Measurements from ENCODE around the gene RFX8.

The RFX8 gene

GRCh38 chr2:101435001-101435862 is 39.7 kb downstream of the RFX8 start:
- H3K4me2 ChIP-seq (ENCODE audit: low read depth, low read length), result no peak overlapping the region
- no peaks in the 10 kb centered on the region for H3K27me3 ChIP-seq (replicated peaks; ENCODE audit: insufficient read depth, low read length)
- no peaks in the 10 kb centered on the region for H3K4me1 ChIP-seq (ENCODE audit: low read length)
- no peak overlapping the region for H2AFZ ChIP-seq (ENCODE audit: low read length)
- H3K9ac ChIP-seq (ENCODE audit: low read length), result no peak overlapping the region
- H4K20me1 ChIP-seq (ENCODE audit: insufficient read depth, low read length), result no peaks in the 10 kb centered on the region
- H3K9me3 ChIP-seq (replicated peaks; ENCODE audit: insufficient read depth, low read length), result no peaks in the 10 kb centered on the region
- H3K27ac ChIP-seq (ENCODE audit: low read length), result no peak overlapping the region
- no peaks in the 10 kb centered on the region for H3K36me3 ChIP-seq (replicated peaks; ENCODE audit: insufficient read depth, low read length)
- H3K9me2 ChIP-seq (replicated peaks; ENCODE audit: insufficient read depth, low read length), result no peaks in the 10 kb centered on the region
- TF ChIP-seq, protein P1, sequence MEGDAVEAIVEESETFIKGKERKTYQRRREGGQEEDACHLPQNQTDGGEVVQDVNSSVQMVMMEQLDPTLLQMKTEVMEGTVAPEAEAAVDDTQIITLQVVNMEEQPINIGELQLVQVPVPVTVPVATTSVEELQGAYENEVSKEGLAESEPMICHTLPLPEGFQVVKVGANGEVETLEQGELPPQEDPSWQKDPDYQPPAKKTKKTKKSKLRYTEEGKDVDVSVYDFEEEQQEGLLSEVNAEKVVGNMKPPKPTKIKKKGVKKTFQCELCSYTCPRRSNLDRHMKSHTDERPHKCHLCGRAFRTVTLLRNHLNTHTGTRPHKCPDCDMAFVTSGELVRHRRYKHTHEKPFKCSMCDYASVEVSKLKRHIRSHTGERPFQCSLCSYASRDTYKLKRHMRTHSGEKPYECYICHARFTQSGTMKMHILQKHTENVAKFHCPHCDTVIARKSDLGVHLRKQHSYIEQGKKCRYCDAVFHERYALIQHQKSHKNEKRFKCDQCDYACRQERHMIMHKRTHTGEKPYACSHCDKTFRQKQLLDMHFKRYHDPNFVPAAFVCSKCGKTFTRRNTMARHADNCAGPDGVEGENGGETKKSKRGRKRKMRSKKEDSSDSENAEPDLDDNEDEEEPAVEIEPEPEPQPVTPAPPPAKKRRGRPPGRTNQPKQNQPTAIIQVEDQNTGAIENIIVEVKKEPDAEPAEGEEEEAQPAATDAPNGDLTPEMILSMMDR (IDR thresholded peaks at IDR 0.05; ENCODE audit: low read length), result no peak
- no peak for TF ChIP-seq EZH2phosphoT487 (IDR thresholded peaks at IDR 0.05; ENCODE audit: low read length)
- no peak for TF ChIP-seq EZH2 (optimal IDR thresholded peaks at IDR 0.05; ENCODE audit: low read depth, low read length)
- no peak overlapping the region for H3K4me3 ChIP-seq (ENCODE audit: low read length)
- DNase-seq, result no peak
- no peaks in the 10 kb centered on the region for H3K79me2 ChIP-seq (ENCODE audit: low read length)
- no peaks in the 10 kb centered on the region for H3F3A ChIP-seq (ENCODE audit: insufficient read depth, low read length)

- H3K27ac ChIP-seq (ENCODE audit: low read length), result no peak overlapping the region
- H3K9ac ChIP-seq (ENCODE audit: low read length), result no peak overlapping the region
- H3K9me2 ChIP-seq (replicated peaks; ENCODE audit: insufficient read depth, low read length), result no peaks in the 10 kb centered on the region
- no peak overlapping the region for H3K4me3 ChIP-seq (ENCODE audit: low read length)
- H3K4me1 ChIP-seq (ENCODE audit: low read length), result no peaks in the 10 kb centered on the region
- no peak overlapping the region for H3K4me2 ChIP-seq (ENCODE audit: low read depth, low read length)
- no peaks in the 10 kb centered on the region for H3F3A ChIP-seq (ENCODE audit: insufficient read depth, low read length)
- TF ChIP-seq, protein P1 (IDR thresholded peaks at IDR 0.05; ENCODE audit: low read length), result no peak
- no peak for TF ChIP-seq EZH2 (optimal IDR thresholded peaks at IDR 0.05; ENCODE audit: low read depth, low read length)
- no peak for TF ChIP-seq EZH2phosphoT487 (IDR thresholded peaks at IDR 0.05; ENCODE audit: low read length)
- H3K79me2 ChIP-seq (ENCODE audit: low read length), result no peaks in the 10 kb centered on the region
- no peak overlapping the region for H2AFZ ChIP-seq (ENCODE audit: low read length)
- no peak for DNase-seq
- no peaks in the 10 kb centered on the region for H3K9me3 ChIP-seq (replicated peaks; ENCODE audit: insufficient read depth, low read length)
- H3K27me3 ChIP-seq (replicated peaks; ENCODE audit: insufficient read depth, low read length), result no peaks in the 10 kb centered on the region
- H4K20me1 ChIP-seq (ENCODE audit: insufficient read depth, low read length), result no peaks in the 10 kb centered on the region
- H3K36me3 ChIP-seq (replicated peaks; ENCODE audit: insufficient read depth, low read length), result no peaks in the 10 kb centered on the region
Observed at GRCh38 chr2:101433465-101433864, 41.4 kb downstream of the RFX8 start.

- no peaks in the 10 kb centered on the region for H3K9me2 ChIP-seq (replicated peaks; ENCODE audit: insufficient read depth, low read length)
- no peak overlapping the region for H2AFZ ChIP-seq (ENCODE audit: low read length)
- H3K79me2 ChIP-seq (ENCODE audit: low read length), result no peaks in the 10 kb centered on the region
- no peak overlapping the region for H3K4me3 ChIP-seq (ENCODE audit: low read length)
- H3K9ac ChIP-seq (ENCODE audit: low read length), result no peak overlapping the region
- TF ChIP-seq, protein P1 (IDR thresholded peaks at IDR 0.05; ENCODE audit: low read length), result no peak
- no peak for TF ChIP-seq EZH2 (optimal IDR thresholded peaks at IDR 0.05; ENCODE audit: low read depth, low read length)
- no peak for TF ChIP-seq EZH2phosphoT487 (IDR thresholded peaks at IDR 0.05; ENCODE audit: low read length)
- no peaks in the 10 kb centered on the region for H3K27me3 ChIP-seq (replicated peaks; ENCODE audit: insufficient read depth, low read length)
- H3K9me3 ChIP-seq (replicated peaks; ENCODE audit: insufficient read depth, low read length), result no peaks in the 10 kb centered on the region
- H3K36me3 ChIP-seq (replicated peaks; ENCODE audit: insufficient read depth, low read length), result no peaks in the 10 kb centered on the region
- H3K27ac ChIP-seq (ENCODE audit: low read length), result no peak overlapping the region
- no peak for DNase-seq
- no peaks in the 10 kb centered on the region for H4K20me1 ChIP-seq (ENCODE audit: insufficient read depth, low read length)
- no peak overlapping the region for H3K4me2 ChIP-seq (ENCODE audit: low read depth, low read length)
- no peaks in the 10 kb centered on the region for H3K4me1 ChIP-seq (ENCODE audit: low read length)
- H3F3A ChIP-seq (ENCODE audit: insufficient read depth, low read length), result no peaks in the 10 kb centered on the region
Observed at GRCh38 chr2:101432411-101433181, 42.3 kb downstream of the RFX8 start.

Data from MM.1S (cell line).